NCI-H748 (cell line): ENCODE data around the gene GPR158.
A peak's percentile ranks its signal among the peaks of the same experiment; 100 is the strongest.
"Not testable (repeated sequence)": the region's sequence is repeated elsewhere in the genome, so short reads cannot be mapped to it uniquely, and the experiment has no call there.

ENCODE experiments used
- DNase-seq: peaks from one replicate; lab custom pipeline; 2025; ENCODE audit not compliant: unreplicated experiment; lab: John Stamatoyannopoulos, UW

GPR158 gene, protein sequence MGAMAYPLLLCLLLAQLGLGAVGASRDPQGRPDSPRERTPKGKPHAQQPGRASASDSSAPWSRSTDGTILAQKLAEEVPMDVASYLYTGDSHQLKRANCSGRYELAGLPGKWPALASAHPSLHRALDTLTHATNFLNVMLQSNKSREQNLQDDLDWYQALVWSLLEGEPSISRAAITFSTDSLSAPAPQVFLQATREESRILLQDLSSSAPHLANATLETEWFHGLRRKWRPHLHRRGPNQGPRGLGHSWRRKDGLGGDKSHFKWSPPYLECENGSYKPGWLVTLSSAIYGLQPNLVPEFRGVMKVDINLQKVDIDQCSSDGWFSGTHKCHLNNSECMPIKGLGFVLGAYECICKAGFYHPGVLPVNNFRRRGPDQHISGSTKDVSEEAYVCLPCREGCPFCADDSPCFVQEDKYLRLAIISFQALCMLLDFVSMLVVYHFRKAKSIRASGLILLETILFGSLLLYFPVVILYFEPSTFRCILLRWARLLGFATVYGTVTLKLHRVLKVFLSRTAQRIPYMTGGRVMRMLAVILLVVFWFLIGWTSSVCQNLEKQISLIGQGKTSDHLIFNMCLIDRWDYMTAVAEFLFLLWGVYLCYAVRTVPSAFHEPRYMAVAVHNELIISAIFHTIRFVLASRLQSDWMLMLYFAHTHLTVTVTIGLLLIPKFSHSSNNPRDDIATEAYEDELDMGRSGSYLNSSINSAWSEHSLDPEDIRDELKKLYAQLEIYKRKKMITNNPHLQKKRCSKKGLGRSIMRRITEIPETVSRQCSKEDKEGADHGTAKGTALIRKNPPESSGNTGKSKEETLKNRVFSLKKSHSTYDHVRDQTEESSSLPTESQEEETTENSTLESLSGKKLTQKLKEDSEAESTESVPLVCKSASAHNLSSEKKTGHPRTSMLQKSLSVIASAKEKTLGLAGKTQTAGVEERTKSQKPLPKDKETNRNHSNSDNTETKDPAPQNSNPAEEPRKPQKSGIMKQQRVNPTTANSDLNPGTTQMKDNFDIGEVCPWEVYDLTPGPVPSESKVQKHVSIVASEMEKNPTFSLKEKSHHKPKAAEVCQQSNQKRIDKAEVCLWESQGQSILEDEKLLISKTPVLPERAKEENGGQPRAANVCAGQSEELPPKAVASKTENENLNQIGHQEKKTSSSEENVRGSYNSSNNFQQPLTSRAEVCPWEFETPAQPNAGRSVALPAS (N-terminal part only)

DNA sequence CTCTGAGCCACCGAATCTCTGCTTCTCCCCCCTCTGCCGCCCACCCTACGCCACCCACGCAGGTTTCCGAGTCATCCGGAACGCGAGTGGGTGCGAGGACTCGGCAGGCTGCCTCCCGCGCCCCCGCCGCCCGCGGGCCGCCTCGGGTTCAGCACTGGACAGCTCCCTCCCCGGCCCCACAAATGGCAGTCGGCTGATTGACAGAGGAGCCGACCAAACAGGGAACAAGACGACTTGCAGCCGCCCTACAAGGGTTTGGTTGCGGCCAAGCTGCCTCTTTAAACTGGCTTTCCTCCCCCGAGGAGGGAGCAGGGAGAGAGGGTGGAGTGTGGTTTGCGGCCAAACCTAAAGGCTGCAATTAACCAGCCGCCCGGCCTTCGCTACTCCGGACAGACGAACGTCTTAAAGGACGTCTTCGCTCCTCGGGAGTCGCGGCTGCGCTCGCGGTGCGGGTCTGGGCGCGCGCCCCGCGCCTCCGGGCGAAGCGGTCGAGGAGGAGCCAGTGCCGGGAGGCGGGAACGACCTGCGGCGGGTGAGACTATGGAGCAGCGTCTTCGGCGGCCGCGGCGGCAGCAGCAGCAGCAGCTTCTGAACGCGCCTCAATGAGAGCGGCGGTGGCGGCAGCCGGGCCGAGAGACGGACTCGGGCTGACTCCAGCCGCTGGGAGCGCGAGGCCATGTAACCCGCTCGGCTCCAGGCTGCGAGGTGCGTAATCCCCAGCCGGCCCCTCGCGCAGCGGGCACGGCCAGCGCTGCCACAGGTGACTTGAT, at the start of gene GPR158:
GPR158 (plus strand) TSS at position 541 of the 770 bp plus-strand sequence. CDS start 420 bp downstream, outside the sequence.
- DNase-seq, result peak; percentile 92

DNA sequence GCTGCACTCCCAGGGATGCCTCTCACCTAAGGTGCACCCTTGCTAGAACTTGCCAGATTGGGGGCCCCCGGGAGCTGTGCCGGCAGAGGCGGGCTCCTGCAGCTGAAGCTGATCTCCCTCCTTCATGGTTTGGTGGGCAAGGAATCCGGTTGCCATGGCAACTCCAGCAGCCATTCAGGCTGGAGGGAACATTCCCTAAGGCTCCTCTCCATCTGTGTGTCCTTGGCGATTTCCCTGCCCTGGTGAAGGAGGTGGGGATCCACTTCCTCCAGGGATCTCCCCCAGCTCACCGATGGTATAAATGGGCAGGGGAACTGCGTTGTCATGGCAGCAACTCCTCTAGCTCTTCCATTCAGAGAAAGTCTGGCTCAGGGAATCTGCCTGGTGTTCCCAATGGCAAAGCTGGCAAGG, 49.6 kb upstream of the GPR158 start:
- peak; percentile 21 for DNase-seq

DNA sequence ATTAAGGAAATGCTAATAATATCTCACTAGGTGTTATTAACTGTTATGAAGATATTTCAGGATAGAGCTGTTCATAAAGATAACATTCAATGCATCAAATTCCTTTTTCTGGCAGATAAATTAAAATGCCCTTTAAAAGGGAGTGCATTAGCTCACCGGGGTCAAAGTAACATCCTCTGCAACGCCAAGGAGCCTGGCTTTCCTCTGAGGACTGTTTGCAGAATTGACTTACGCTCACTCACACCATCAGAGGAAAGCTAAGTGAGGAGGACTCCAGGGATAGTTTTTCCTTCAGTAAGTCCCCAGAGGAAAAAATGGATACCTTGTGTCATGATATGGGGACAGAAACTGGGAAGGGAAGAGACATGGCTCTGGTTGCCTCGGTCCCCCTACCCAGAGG, 45.2 kb upstream of the GPR158 start:
- DNase-seq, result no peak

DNA sequence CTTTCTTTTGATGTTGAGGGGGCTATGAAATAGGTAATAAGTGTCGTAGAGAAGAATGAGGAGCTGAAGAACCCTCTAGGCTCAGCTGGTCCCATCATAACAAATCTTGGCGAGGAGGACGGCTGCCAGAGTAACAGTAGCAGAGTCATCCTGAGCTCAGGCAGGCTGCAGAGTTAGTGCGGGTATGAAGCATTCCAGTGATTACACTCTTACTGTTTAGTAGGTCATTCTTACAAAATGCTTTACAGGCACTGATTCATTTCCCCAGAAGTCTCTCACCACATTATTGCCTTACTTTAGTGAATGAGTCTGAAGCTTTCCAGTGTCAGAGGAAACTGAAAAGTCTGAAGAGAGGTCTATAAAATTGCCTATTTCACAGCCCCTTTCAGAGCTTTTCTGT, 43.9 kb upstream of the GPR158 start:
- no peak for DNase-seq

DNA sequence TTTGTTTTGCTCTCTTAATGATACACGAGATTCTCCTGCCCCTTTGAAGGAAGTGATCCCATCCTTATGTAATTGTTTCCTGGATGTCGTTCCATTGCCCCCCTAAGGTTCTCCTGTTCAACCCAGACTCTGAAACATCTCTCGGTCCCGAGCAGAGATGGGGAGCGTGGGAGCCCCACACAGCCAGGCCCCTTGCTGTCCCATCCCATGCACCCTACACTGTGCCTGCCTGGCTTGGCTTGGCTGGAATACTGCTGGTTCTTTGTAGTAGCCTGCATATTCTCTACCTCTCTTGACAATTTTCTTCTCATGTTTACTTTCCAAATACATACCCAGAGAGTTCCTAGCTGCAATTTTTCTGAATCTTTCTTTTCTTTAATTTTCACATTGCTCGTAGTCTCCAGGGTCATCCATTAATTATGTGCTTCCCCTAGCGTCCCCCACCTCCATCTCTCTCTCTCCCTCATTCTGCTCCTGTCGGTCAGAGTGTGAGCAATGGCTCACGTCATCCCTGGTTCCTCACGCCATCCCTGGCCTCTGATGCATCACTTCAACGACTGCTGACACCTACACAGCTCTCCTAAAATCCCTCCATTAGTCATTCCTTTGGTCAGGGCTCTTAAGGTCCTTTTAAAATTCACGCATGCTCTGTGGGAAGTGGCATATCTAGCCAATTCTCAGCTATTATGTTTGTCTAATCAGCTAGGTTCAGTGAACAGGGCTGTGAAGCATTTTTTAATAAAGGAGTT, 32.5 kb upstream of the GPR158 start:
- DNase-seq, result no peak

DNA sequence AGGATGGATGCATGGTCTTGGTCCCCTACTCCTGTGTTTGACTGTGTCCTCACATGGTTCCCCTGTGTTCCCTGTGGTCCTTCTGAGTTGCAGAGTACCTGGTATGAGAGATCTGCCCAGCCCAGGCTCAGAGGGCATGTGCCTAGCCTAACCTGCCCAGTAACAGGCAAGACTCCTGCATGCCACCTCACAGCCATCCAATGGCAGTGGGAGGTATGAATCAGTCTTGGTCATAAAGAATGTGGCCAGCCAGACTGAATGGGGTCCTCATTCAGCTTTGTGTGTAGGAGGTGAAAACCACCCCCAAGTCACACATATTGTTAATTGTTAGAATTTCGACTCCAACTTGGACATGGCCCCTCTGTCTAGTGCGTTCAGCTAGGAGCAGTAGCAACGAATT, 17.2 kb upstream of the GPR158 start:
- no peak for DNase-seq

DNA sequence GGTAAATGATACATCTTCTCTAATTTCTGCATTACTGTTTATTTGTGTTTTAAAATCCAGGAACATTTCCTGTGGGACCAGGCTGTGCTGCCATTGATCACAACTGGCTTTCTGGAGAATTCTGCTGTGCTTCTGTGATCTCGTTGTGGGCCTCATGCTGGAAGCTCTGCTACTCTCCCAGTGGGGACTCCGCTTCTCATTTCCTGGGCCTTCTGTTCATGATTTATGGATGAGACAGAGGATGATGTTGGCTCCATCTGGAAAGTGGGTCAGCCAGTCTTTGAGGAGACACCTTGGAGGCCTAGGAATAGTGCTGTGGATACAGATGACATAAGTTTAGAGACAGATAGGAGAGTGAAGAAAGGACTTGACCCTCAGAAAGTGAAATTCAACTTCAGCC, 15.2 kb upstream of the GPR158 start:
- DNase-seq, result no peak

DNA sequence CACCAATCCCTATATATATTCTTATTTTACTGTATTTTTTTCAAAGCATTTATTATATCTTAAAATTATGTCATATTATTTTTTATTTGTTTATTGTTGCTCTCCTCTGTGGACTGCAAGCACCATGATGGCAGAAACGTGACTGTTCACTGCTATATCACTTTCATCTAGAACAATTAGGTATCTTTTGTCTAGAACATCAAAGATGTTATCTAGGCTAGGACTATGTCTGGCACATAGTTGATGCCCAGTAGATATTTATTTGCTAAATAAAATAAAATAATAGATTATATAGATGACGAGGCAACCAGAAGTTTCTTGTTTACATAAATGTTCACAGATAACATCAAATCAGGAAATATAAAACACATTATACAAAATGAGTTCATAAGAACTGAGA, 12.4 kb upstream of the GPR158 start:
- DNase-seq, result no peak

DNA sequence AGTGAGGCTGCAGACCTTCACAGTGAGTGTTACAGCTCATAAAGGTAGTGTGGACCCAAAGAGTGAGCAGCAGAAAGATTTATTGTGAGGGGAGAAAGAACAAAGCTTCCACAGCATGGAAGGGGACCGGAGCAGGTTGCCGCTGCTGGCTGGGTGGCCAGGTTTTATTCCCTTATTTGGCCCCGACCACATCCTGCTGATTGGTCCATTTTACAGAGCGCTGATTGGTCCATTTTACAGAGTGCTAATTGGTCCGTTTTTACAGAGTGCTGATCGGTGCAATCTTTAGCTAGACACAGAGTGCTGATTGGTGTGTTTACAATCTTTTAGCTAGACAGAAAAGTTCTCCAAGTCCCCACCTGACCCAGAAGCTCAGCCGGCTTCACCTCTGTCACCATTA, 11.3 kb upstream of the GPR158 start:
- not testable (repeated sequence) for DNase-seq

DNA sequence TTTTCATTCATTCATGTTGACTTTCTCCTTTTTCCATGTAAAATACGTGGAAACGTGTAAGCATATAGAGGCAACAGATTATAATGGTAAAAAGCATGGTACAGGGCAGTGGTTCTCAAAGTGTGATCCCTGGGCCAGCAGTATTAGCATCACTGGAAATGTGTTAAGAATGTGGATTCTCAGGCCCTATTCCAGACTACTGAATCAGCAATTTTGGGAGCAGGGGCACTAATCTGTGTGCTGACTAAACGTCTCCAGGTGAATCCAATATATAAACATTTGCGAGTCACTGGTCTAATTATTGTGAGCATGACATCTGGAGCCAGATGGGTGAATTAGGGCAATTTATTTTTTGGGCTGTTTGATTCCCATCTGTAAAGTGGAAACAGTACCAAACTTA, 5.1 kb upstream of the GPR158 start:
- no peak for DNase-seq

DNA sequence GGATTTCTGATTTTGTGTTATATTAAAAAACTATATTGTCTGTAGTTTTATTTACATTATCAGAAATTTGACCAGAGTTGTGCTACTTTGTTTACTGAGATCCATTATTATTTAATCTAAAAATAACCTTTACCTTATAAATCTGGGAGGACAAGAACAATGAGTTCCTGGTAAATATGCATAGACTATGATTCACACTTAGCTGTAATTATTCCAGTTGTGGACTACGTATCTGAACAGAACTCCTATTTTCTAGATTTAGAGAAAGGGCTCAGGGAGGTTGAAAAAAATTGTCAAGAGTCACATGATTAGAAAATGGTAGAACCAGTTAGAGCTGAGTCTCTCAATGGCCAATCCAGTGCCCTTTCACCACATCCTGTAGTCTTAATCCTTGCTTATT, 4.2 kb upstream of the GPR158 start:
- no peak for DNase-seq

DNA sequence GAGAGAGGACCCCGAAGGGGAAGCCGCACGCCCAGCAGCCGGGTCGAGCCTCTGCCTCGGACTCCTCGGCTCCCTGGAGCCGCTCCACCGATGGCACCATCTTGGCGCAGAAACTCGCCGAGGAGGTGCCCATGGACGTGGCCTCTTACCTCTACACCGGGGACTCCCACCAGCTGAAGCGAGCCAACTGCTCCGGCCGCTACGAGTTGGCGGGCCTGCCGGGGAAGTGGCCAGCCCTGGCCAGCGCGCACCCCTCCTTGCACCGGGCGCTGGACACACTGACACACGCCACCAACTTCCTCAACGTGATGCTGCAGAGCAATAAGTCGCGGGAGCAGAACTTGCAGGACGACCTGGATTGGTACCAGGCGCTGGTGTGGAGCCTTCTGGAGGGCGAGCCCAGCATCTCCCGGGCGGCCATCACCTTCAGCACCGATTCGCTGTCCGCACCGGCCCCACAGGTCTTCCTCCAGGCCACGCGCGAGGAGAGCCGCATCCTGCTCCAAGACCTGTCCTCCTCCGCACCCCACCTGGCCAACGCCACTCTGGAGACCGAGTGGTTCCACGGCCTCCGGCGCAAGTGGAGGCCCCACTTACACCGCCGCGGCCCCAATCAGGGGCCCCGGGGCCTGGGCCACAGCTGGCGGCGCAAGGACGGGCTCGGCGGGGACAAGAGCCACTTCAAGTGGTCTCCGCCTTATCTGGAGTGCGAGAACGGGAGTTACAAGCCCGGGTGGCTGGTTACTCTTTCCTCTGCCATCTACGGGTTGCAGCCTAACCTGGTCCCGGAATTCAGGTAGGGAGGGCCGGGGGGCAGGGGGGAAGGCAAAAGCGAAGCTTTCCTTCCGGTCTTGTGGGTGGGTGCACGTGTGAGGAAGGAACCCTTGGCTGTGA, 973 bp downstream of the GPR158 start:
- DNase-seq, result peak; percentile 68

DNA sequence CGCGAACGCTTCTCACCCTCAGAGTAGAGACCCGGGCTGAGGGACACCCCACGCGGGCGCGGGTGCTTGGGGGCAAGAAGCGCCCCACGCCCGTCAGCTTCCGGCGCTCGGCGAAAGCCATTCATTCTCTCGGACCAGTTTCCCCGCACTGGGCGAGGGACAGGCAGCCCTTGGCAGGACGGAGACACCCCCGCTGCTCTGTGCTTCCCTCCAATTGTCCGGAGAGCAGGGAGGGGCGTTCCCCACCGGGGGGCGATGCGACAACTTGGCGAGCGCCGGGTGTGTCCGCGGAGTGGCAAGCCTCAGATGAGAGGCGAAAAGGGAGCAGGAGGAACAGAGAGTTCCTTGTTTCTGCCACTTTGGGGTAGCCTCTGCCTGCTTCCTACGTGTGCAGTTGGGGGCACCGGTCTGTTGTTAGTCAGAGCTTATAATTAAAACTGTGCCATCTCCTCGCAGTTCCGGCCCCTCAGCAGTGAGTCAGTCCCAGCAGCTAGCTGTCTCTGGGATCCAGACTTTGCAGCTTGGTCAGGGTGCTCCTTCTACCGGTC, 1.7 kb downstream of the GPR158 start:
- peak; percentile 68 for DNase-seq

DNA sequence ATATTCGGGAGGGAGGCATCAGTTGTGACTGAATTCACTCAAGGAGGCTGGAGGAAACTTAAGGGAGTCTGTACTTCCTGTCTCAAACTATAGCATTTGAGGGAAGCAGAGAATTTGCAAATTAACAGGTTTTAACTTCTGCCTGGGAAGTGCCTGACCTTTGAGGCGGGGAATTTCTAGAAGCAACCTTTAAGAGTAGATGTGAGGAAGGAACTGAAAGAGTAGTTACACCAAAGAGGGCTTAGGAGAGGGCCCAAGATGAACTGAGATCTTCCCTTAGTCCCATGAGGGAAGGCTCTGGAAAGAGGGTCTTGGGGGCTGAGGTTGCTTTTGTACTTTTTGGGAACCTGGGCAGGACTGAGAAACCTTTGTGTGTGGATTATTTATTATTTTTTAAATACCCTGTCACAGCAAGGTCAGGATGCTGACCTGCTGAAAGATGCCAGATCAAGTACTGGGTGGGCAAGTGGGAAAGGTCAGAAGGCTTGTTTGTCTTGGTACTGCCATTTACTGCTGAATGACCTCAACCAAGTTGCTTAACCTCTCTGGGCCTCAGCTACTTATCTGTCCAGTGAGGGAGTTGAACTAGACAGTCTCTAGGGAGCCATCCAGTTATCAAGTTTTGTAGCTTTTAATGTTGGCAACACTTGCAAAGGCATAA, 2.4 kb downstream of the GPR158 start:
- DNase-seq, result no peak

DNA sequence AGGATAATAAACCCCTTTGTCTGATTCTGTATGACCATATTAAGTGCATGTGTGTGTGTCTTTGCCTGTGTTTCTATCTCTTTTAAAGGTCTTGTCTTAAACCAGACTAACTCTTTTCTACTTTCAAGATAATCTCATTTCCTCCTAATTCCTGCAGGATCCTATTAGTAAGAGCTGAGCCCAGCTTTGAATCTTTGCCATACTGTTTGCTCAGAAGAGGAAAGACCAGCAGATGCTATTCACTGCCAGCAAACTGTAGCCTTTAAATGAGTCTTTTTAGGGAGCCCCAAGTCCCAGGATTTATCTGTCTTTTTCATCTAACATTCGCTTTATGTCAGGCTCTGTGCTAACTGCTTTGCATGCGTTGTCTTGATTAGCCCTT, 2.9 kb downstream of the GPR158 start:
- no peak for DNase-seq

DNA sequence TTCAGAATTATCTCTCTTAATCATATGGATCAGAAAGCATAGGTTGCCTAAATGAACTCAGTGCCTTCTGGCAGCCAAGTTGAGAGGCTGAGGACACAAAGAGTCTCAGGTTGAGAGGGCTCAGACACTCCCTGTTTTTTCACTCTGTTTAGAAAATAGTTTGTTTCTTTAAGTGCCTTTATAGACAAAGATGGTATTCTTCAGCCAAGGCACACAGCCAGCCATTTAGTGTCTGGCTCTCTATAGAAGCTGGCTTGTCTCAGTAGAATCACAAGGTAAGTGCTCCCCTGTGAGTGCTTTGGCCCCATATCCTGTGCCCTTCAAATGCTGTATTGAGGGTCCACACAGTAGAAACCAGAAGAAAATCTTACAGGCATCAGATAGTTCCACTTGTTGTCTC, 3.6 kb downstream of the GPR158 start:
- DNase-seq, result no peak

DNA sequence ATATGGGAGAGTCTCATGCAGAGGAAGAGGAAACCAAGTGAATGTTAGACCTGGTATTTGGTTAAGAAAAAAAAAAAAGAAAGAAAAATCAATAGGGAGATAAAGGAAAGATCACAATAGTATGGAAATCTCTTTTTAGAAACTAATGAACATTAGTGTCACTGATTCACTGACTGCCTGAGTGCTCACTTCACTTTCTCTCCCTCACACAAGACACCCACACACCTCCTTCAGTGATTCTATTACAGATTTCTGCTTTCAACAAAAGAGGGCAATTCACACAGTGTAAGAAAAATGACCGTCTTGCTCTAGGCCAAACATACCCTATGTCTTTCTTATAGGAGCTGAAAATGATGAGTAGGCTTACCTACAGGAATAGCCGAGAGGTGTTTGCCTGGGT, 6.0 kb downstream of the GPR158 start:
- no peak for DNase-seq

DNA sequence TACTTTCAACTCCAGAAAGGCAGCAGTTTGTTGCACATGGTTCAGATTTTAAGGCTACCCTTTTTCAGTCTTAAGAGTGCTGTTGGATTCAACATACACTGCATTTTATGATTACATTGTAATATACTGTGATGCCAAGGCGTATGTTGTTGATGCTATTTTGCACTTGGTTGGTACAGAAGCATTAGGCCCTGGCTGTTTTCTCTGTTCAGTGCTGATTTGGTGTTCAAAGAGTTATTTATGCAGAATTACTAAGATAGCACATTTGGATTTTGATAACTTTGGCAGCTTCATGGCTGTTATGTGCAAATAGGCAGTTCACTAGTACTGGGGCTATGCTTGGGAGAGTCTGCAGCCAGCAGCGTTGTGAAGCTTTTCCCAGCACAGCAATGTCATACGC, 7.8 kb downstream of the GPR158 start:
- no peak for DNase-seq
